GM19467 (cell line): Measurements from ENCODE around the gene CEP68.
"Not testable (repeated sequence)": the region's sequence is repeated elsewhere in the genome, so short reads cannot be mapped to it uniquely, and the experiment has no call there.

Experiments used
- ATAC-seq: cut with Tn5 transposase; IDR thresholded peaks from one replicate; pipeline ENCODE4 v1.9.1; 2021; ENCODE audit warnings: mild to moderate bottlenecking, moderate library complexity; ENCODE audit not compliant: unreplicated experiment

The CEP68 gene

DNA sequence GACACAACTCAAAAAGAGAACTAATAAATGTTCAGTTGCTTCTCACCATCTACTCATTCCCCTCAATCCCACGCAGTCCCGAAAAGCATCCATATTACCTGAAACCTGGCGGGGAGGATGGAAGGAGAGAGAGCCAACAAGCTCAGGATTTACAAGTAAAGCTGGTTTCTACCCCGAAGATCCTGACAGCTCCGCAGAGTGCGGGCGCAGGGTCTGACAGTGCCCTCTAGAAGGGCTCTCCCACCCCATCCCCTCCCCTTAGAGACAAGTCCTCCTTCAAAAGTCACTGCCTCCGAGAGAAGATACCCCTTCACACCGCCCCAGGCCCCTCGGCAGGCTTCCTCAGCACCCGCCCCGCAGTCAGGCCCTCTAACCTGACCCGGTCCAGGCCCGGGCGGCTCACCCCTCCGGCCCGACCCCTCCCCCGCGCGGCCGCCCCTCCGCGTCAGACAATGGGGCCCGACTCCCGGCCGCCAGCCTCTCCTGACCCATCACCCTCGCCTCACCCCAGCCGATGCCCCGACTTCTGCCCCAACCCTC lies 73.1 kb downstream of the CEP68 start:
- ATAC-seq, result no peak

DNA sequence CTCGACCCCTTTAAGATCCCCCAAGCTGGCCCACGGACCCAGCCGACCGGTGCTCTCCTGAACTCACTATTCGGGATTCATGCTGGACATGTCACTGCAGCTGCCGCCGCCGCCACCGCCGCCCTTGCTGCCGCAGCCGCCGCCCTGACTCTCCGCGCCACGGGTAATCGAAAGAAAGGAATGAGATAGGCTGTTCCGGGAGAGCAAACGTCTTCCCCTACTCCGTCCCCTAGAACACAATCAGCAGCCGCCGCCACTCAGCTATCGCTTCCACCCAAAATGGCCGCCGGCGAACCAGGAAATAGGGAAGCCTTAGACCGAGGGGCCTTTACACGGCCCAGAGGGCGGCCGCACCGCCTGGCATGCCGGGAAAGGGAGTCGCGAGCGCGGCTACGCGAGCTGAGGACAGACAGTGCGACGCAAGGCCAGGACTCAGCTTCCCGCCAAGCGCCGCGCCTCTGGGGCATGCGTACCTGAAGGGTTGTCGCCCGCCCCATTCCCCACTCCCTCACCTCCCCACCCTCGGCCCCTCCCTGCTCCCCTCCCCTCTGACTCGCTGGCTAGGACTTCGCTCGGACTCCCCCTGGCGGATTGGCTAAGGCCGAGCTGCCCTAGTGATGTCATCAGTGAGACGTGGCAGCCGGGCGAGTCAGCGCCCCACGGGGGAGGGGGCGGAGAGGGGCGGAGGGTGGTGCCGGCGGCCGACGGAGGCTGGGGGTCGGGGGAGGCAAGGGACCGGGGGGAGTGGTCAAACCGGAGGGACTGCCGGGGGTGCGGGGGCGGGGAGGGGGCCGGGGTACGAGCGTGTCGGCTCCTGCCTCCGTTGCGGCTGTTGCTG lies 73.8 kb downstream of the CEP68 start, which contains the start of gene RAB1A:
Gene RAB1A, minus strand, starts transcription at position 281 of the 838 bp plus-strand sequence. Its CDS starts 191 bp downstream, at position 90.
- ATAC-seq, result peak; percentile 98

DNA sequence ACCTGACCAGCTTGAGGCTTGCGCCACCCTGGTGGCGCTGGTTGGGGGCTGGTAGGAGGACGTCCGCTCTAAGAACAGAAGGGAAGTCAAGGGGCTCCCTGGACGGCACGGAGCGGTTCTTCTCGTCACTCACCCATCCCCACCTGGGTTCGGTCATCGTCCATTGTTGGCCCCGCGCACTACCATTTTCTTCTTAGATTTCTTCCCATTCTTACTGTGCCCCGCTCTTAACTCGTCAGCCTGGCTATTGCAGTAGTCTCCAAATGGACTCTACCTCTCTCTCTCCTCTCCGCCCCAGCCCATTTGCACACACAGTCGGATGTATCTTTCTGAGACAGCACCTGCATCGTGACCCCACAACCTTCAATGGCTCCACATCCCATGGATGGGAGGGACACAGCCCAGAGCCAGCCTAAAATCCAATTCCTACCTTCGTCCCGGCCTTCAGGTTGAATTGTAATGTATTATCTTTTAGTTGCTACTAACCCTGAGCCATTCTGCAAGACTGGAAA lies 74.5 kb downstream of the CEP68 start:
- peak; percentile 11 for ATAC-seq

DNA sequence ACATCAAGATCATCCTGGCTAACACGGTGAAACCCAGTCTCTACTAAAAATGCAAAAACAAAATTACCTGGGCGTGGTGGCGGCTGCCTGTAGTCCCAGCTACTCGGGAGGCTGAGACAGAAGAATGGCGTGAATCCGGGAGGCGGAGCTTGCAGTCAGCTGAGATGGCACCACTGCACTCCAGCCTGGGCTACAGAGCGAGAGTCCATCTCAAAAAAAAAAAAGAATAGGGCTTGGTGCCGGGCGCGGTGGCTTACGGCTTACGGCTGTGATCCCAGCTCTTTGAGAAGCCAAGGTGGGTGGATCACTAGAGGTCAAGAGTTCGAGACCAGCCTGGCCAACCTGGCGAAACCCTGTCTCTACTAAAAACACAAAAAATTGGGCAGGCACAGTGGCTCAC lies 76.7 kb downstream of the CEP68 start:
- not testable (repeated sequence) for ATAC-seq

GRCh38 chr2:65133626-65134025 lies 77.4 kb downstream of the CEP68 start:
- ATAC-seq, result no peak

GRCh38 chr2:65134158-65134557 lies 77.9 kb downstream of the CEP68 start:
- no peak for ATAC-seq

DNA sequence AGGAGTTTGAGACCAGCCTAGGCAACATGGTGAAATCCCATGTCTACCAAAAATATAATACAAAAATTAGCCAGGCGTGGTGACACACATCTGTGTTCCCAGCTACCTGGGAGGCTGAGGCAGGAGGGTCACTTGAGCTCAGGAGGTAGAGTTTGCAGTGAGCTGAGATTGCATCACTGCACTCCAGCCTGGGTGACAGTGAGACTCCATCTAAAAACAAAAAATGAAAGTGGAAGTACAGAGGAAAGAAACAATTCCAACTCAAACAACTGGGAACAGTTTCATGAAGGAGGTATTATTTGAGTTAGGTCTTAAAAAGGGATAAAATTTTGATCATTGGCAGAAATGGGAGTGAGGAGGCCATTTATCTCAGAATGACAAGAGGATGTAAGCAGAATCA lies 80.0 kb downstream of the CEP68 start:
- no peak for ATAC-seq
